KMS-11 (cell line): Measurements from ENCODE around the gene FRY.

Source experiments
- H2AFZ ChIP-seq: fragments of 200-600 bp; sonication (generic); 2 replicates; pipeline ENCODE4 v1.6.1; 2016; ENCODE audit warnings: antibody characterized with exemption, mixed run types, low read depth
- H3K27ac ChIP-seq: fragments of 200-600 bp; sonication (generic); 2 replicates; pipeline ENCODE4 v1.6.1; 2016; ENCODE audit warnings: mild to moderate bottlenecking, mixed run types
- H3K27me3 ChIP-seq: fragments of 200-600 bp; sonication (generic); 2 replicates; pipeline ENCODE4 v1.6.1; 2017; ENCODE audit warnings: mild to moderate bottlenecking, low read depth, mixed run types, moderate library complexity; ENCODE audit not compliant: insufficient read depth
- H3K36me3 ChIP-seq: fragments of 200-600 bp; sonication (generic); 2 replicates; pipeline ENCODE4 v1.6.1; 2017; ENCODE audit warnings: mild to moderate bottlenecking, mixed run types; ENCODE audit not compliant: insufficient read depth
- H3K4me1 ChIP-seq: fragments of 200-600 bp; sonication (generic); 2 replicates; pipeline ENCODE4 v1.6.1; 2016; ENCODE audit warnings: mild to moderate bottlenecking, low read depth, mixed run types; ENCODE audit not compliant: poor library complexity, severe bottlenecking
- H3K4me2 ChIP-seq: fragments of 200-600 bp; sonication (generic); 2 replicates; pipeline ENCODE4 v1.7.0; 2016; ENCODE audit warnings: mild to moderate bottlenecking, mixed run types
- H3K4me3 ChIP-seq: fragments of 200-600 bp; sonication (generic); IDR thresholded peaks from 2 replicates; pipeline ENCODE4 v1.6.1; 2017; ENCODE audit warnings: low read depth, low read length, mixed read lengths; ENCODE audit not compliant: insufficient read depth
- H3K79me2 ChIP-seq: fragments of 200-600 bp; sonication (generic); 2 replicates; pipeline ENCODE4 v1.6.1; 2016; ENCODE audit warnings: low read depth, mixed run types; ENCODE audit not compliant: insufficient read depth
- H3K9ac ChIP-seq: fragments of 200-600 bp; sonication (generic); 2 replicates; pipeline ENCODE4 v1.6.1; 2016; ENCODE audit warnings: mild to moderate bottlenecking, mixed run types
- H4K20me1 ChIP-seq: fragments of 200-600 bp; sonication (generic); 2 replicates; pipeline ENCODE4 v1.6.1; 2016; ENCODE audit warnings: mild to moderate bottlenecking, mixed run types; ENCODE audit not compliant: insufficient read depth
- CTCF ChIP-seq: fragments of 200-600 bp; sonication (generic); conservative IDR thresholded peaks from 2 replicates; pipeline ENCODE4 v1.6.1; 2017; ENCODE audit warnings: low read depth, mild to moderate bottlenecking, antibody characterized with exemption, low read length, moderate library complexity, mixed read lengths

The FRY gene

GRCh38 chr13:32029684-32030083 is 1.9 kb upstream of the FRY start:
- no peak overlapping the region for H3K27ac ChIP-seq
- H3K4me3 ChIP-seq: no peak overlapping the region
- no peaks in the 10 kb centered on the region for H3K79me2 ChIP-seq
- no peaks in the 10 kb centered on the region for H3K36me3 ChIP-seq
- H4K20me1 ChIP-seq: no peaks in the 10 kb centered on the region
- H3K4me2 ChIP-seq: no peak overlapping the region
- no peaks in the 10 kb centered on the region for H3K27me3 ChIP-seq
- H3K4me1 ChIP-seq: no peaks in the 10 kb centered on the region
- TF ChIP-seq CTCF: no peak
- no peak overlapping the region for H2AFZ ChIP-seq
- no peak overlapping the region for H3K9ac ChIP-seq

GRCh38 chr13:32031815-32032370 is 319 bp downstream of the FRY start:
- Histone ChIP-seq H3K36me3 (no peaks in the 10 kb centered on the region), H4K20me1 (no peaks in the 10 kb centered on the region), H3K4me3 (no peak overlapping the region), H3K27ac (no peak overlapping the region), H3K9ac (no peak overlapping the region; the same call in 1 of the 2 replicates), H3K79me2 (no peaks in the 10 kb centered on the region), H3K4me2 (no peak overlapping the region), H3K4me1 (no peaks in the 10 kb centered on the region), H2AFZ (peak overlapping the region; percentile 66; the same call in 1 of the 2 replicates), H3K27me3 (no peaks in the 10 kb centered on the region)
- TF ChIP-seq CTCF: no peak

GRCh38 chr13:32032759-32033158 is 1.2 kb downstream of the FRY start:
- Histone ChIP-seq H3K4me1 (no peaks in the 10 kb centered on the region), H3K79me2 (no peaks in the 10 kb centered on the region), H3K4me2 (no peak overlapping the region), H3K36me3 (no peaks in the 10 kb centered on the region), H2AFZ (no peak overlapping the region), H3K9ac (no peak overlapping the region), H3K27ac (no peak overlapping the region), H3K4me3 (no peak overlapping the region), H3K27me3 (no peaks in the 10 kb centered on the region), H4K20me1 (no peaks in the 10 kb centered on the region)
- no peak for TF ChIP-seq CTCF

GRCh38 chr13:32033744-32034143 is 2.2 kb downstream of the FRY start:
- Histone ChIP-seq H4K20me1 (no peaks in the 10 kb centered on the region), H3K4me3 (no peak overlapping the region), H3K4me1 (no peaks in the 10 kb centered on the region), H3K27ac (no peak overlapping the region), H2AFZ (no peak overlapping the region), H3K36me3 (no peaks in the 10 kb centered on the region), H3K27me3 (no peaks in the 10 kb centered on the region), H3K9ac (no peak overlapping the region), H3K4me2 (no peak overlapping the region), H3K79me2 (no peaks in the 10 kb centered on the region)
- TF ChIP-seq CTCF: no peak

- Histone ChIP-seq H3K9ac (no peak overlapping the region), H3K4me1 (no peaks in the 10 kb centered on the region), H3K79me2 (no peaks in the 10 kb centered on the region), H4K20me1 (no peaks in the 10 kb centered on the region), H3K27me3 (no peaks in the 10 kb centered on the region), H3K27ac (no peak overlapping the region), H3K4me3 (no peak overlapping the region), H2AFZ (no peak overlapping the region), H3K4me2 (no peak overlapping the region), H3K36me3 (no peaks in the 10 kb centered on the region)
- TF ChIP-seq CTCF: no peak
Observed at GRCh38 chr13:32035716-32036115, 4.1 kb downstream of the FRY start.
